ENCODE results near the gene DNAJB8. TPM values are rescaled to one million over a fixed set of nuclear protein-coding genes. Genes with fewer than 3 reads are reported as not detected.
A peak's percentile ranks its signal among the peaks of the same experiment; 100 is the strongest.

The DNAJB8 gene
- total and polyA plus RNA-seq, 9 of the 15 experiments (the other 6 are each of a cell fraction or from before 2014, with no cell fraction given), result not detected

DNA sequence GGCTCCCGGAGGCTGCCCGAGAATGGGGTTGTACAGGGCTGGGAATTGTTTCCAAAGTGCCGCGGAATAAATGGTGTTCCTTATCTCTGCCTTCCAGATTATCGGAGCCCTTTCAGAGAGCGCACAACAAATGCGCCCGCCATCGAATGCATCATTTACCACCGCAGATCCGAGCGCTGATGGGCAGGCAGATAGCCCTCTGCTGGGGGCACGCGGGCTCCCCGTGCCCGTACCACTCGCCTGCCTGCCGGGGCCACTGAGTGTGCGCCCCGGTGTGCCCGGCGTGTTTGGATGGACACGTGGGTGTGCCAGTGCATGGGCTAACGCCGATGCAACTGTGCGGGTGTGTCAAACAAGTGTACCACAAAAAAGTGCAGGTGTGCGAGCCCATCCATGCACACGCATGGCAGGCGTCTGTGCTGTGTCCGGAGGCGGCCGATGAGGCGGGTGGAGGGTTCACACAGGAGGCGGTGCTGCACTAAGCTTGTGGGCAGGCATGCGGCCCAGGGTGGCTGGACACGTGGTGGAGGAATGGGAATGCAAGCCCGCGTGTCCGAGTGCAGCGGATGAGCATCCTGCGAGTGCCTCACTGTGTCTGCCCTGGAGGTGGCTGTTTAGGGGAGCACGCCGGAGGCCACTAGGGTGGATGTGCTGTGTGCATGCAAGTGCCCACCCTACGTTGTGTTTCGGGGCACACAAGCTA lies 30.1 kb upstream of the DNAJB8 start:
- FAIRE-seq, result peak; percentile 82
- Histone ChIP-seq H3K79me2 (ENCODE audit: control insufficient read depth, insufficient read depth, low read length) (peaks cover 60% of the 10 kb centered on the region), H3K9me1 (ENCODE audit: control insufficient read depth, insufficient read depth, low read length) (no peaks in the 10 kb centered on the region), H4K20me1 (replicated peaks; ENCODE audit: control insufficient read depth, insufficient read depth, low read length) (peaks cover 5% of the 10 kb centered on the region), H3K36me3 (ENCODE audit: control insufficient read depth, insufficient read depth, low read length) (peaks cover 46% of the 10 kb centered on the region; the same call in 2 of the 3 replicates), H3K4me3 (peak overlapping the region; percentile 18; the same call in 1 of the 2 replicates), H3K9ac (ENCODE audit: insufficient read depth in 1 of 2, low read depth in 2 of 2, low read length in 2 of 2) (peak overlapping the region; percentile 65 to 97), H2AFZ (ENCODE audit: low read depth, low read length) (peak overlapping the region; percentile 63), H3K27ac (ENCODE audit: extremely low read depth, low read depth, low read length) (peak overlapping the region; percentile 94), H3K9me3 (replicated peaks; ENCODE audit: control insufficient read depth, insufficient read depth, low read depth, low read length) (no peaks in the 10 kb centered on the region), H3K4me1 (replicated peaks in 1 of 2; ENCODE audit: control insufficient read depth in 2 of 2, insufficient read depth in 2 of 2, low read length in 2 of 2) (peaks cover 38 to 70% of the 10 kb centered on the region in 2 experiments), H3K4me2 (ENCODE audit: insufficient read depth, low read length) (peak overlapping the region; percentile 76), H3K27me3 (ENCODE audit: control insufficient read depth in 2 of 2, insufficient read depth in 2 of 2, low read length in 2 of 2) (no peaks in the 10 kb centered on the region)
- 12% methylated on average over 36 of the region's 45 CpGs for WGBS (ENCODE audit: insufficient coverage, low coverage, missing lambda C conversion rate)
- in situ Hi-C loops (cut with MboI) (no loop called here), intact Hi-C loops (cut with micrococcal nuclease) (loop anchor here (5.0 to 10.0 kb wide), 4 partner anchors 71 to 422 kb away; no protein-coding TSS in a partner anchor)
- BruUV-seq (replicated peaks), result no TSS peak
- DNase-seq (ENCODE audit: extremely low read depth in 1 of 4, low spot score in 3 of 4), result peak in 1 of 4 experiments; percentile 67
- peak; percentile 4 for ATAC-seq
- ChIA-PET POLR2A (interaction anchor here (3.0 kb wide), 1 partner anchor 13 kb away, joined by 17 read pairs; no protein-coding TSS in a partner anchor), CTCF (ENCODE audit: low intra/inter-chr PET ratio) (interaction anchor here (0.8 to 2.0 kb wide), 2 partner anchors 71 to 325 kb away, joined by 3 to 9 read pairs; no protein-coding TSS in a partner anchor)
- TF ChIP-seq NCOA4 (IDR thresholded peaks at IDR 0.05; ENCODE audit: partially characterized antibody) (no peak), ZNF217 (CRISPR knock-in tag; IDR thresholded peaks at IDR 0.05) (no peak), DDX20 (tag; IDR thresholded peaks at IDR 0.05; ENCODE audit: low read depth) (no peak), WHSC1 (IDR thresholded peaks at IDR 0.05; ENCODE audit: low read length) (no peak), ZNF444 (CRISPR knock-in tag; IDR thresholded peaks at IDR 0.05) (no peak), BCOR (IDR thresholded peaks at IDR 0.05) (no peak), BRCA1 (IDR thresholded peaks at IDR 0.05) (no peak), BRCA1 (CRISPR knock-in tag; IDR thresholded peaks at IDR 0.05) (no peak), MAFF (IDR thresholded peaks at IDR 0.05; ENCODE audit: low read length) (no peak), HNRNPH1 (optimal IDR thresholded peaks at IDR 0.05; ENCODE audit: low read depth, low read length) (no peak), ESRRB (CRISPR knock-in tag; IDR thresholded peaks at IDR 0.05; ENCODE audit: borderline replicate concordance) (no peak), ZNF561 (CRISPR knock-in tag; conservative IDR thresholded peaks at IDR 0.05) (no peak), ZNF699 (CRISPR knock-in tag; IDR thresholded peaks at IDR 0.05; ENCODE audit: insufficient replicate concordance) (no peak), GTF2F1 (IDR thresholded peaks at IDR 0.05; ENCODE audit: low read depth, low read length) (no peak), ZNF445 (CRISPR knock-in tag; IDR thresholded peaks at IDR 0.05; ENCODE audit: low read depth) (no peak)
- TF ChIP-seq, protein P1, sequence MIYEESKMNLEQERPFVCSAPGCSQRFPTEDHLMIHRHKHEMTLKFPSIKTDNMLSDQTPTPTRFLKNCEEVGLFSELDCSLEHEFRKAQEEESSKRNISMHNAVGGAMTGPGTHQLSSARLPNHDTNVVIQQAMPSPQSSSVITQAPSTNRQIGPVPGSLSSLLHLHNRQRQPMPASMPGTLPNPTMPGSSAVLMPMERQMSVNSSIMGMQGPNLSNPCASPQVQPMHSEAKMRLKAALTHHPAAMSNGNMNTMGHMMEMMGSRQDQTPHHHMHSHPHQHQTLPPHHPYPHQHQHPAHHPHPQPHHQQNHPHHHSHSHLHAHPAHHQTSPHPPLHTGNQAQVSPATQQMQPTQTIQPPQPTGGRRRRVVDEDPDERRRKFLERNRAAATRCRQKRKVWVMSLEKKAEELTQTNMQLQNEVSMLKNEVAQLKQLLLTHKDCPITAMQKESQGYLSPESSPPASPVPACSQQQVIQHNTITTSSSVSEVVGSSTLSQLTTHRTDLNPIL (CRISPR knock-in tag; IDR thresholded peaks at IDR 0.05), result no peak
- TF ChIP-seq, protein P2, sequence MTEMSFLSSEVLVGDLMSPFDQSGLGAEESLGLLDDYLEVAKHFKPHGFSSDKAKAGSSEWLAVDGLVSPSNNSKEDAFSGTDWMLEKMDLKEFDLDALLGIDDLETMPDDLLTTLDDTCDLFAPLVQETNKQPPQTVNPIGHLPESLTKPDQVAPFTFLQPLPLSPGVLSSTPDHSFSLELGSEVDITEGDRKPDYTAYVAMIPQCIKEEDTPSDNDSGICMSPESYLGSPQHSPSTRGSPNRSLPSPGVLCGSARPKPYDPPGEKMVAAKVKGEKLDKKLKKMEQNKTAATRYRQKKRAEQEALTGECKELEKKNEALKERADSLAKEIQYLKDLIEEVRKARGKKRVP (CRISPR knock-in tag; IDR thresholded peaks at IDR 0.05), result no peak
- TF ChIP-seq, protein P3, sequence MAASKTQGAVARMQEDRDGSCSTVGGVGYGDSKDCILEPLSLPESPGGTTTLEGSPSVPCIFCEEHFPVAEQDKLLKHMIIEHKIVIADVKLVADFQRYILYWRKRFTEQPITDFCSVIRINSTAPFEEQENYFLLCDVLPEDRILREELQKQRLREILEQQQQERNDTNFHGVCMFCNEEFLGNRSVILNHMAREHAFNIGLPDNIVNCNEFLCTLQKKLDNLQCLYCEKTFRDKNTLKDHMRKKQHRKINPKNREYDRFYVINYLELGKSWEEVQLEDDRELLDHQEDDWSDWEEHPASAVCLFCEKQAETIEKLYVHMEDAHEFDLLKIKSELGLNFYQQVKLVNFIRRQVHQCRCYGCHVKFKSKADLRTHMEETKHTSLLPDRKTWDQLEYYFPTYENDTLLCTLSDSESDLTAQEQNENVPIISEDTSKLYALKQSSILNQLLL (CRISPR knock-in tag; IDR thresholded peaks at IDR 0.05; ENCODE audit: borderline replicate concordance), result no peak

Measured in K562 (cell line).